Rectal smooth muscle tissue (tissue), 1 donor: ENCODE results near the gene PCDHGA6.
A peak's percentile ranks its signal among the peaks of the same experiment; 100 is the strongest.
"Not testable (repeated sequence)": the region's sequence is repeated elsewhere in the genome, so short reads cannot be mapped to it uniquely, and the experiment has no call there.

Source experiments
- H3K27ac ChIP-seq: one replicate; pipeline ENCODE4 v1.7.0; 2013; ENCODE audit warnings: low read depth, low read length, inconsistent platforms
- H3K27me3 ChIP-seq: one replicate; pipeline ENCODE4 v1.7.0; 2013; ENCODE audit warnings: low read length; ENCODE audit not compliant: control insufficient read depth, insufficient read depth
- H3K36me3 ChIP-seq: one replicate; pipeline ENCODE4 v1.7.0; 2013; ENCODE audit warnings: low read length; ENCODE audit not compliant: control insufficient read depth, insufficient read depth
- H3K4me1 ChIP-seq: one replicate; pipeline ENCODE4 v1.7.0; 2013; ENCODE audit warnings: low read length; ENCODE audit not compliant: control insufficient read depth, insufficient read depth
- H3K4me3 ChIP-seq: one replicate; pipeline ENCODE4 v1.7.0; 2013; ENCODE audit warnings: low read length
- H3K9ac ChIP-seq: one replicate; pipeline ENCODE4 v1.7.0; 2013; ENCODE audit warnings: low read length

Gene PCDHGA6

GRCh38 chr5:141373673-141374317, at the start of gene PCDHGA6:
TSS of gene PCDHGA6 (plus strand) at chr5:141373891. CDS start at chr5:141374084, 193 bp downstream.
- Histone ChIP-seq H3K9ac (no peak within 1 kb of the TSS), H3K36me3 (peaks cover 3% of the 10 kb centered on the region), H3K4me3 (peak within 1 kb of the TSS; percentile 45), H3K27ac (no peak within 1 kb of the TSS), H3K4me1 (no peaks in the 10 kb centered on the region), H3K27me3 (no peaks in the 10 kb centered on the region)

GRCh38 chr5:141326088-141326854, 47.4 kb upstream of the PCDHGA6 start:
- no peaks in the 10 kb centered on the region for H3K36me3 ChIP-seq
- H3K27me3 ChIP-seq, result no peaks in the 10 kb centered on the region
- peak overlapping the region; percentile 53 for H3K9ac ChIP-seq
- peak overlapping the region; percentile 73 for H3K4me3 ChIP-seq
- H3K27ac ChIP-seq, result peak overlapping the region; percentile 59
- H3K4me1 ChIP-seq, result no peaks in the 10 kb centered on the region

GRCh38 chr5:141328231-141328630, 45.5 kb upstream of the PCDHGA6 start:
- no peaks in the 10 kb centered on the region for H3K27me3 ChIP-seq
- no peak overlapping the region for H3K9ac ChIP-seq
- no peak overlapping the region for H3K4me3 ChIP-seq
- H3K27ac ChIP-seq, result no peak overlapping the region
- no peaks in the 10 kb centered on the region for H3K36me3 ChIP-seq
- H3K4me1 ChIP-seq, result no peaks in the 10 kb centered on the region

GRCh38 chr5:141330299-141331080, 43.2 kb upstream of the PCDHGA6 start, which contains the start of gene PCDHGA1:
TSS of gene PCDHGA1 (plus strand) at chr5:141330514.
- no peak within 1 kb of the TSS for H3K9ac ChIP-seq

GRCh38 chr5:141332571-141332970, 41.1 kb upstream of the PCDHGA6 start:
- H3K4me1 ChIP-seq, H3K27ac ChIP-seq, H3K4me3 ChIP-seq, H3K27me3 ChIP-seq, H3K36me3 ChIP-seq, H3K9ac ChIP-seq: not testable (repeated sequence)

More at GRCh38 chr5:141330299-141331080, 43.2 kb upstream of the PCDHGA6 start, which contains the start of gene PCDHGA1:
- H3K36me3 ChIP-seq, result no peaks in the 10 kb centered on the region
- no peaks in the 10 kb centered on the region for H3K27me3 ChIP-seq
- H3K4me3 ChIP-seq, result peak within 1 kb of the TSS; percentile 23
- no peak within 1 kb of the TSS for H3K27ac ChIP-seq
- H3K4me1 ChIP-seq, result no peaks in the 10 kb centered on the region

GRCh38 chr5:141338538-141339306, 35.0 kb upstream of the PCDHGA6 start, which contains the start of gene PCDHGA2:
TSS of gene PCDHGA2 (plus strand) at chr5:141338760.
- no peaks in the 10 kb centered on the region for H3K36me3 ChIP-seq
- H3K4me1 ChIP-seq, result no peaks in the 10 kb centered on the region
- peak within 1 kb of the TSS; percentile 49 for H3K4me3 ChIP-seq
- no peaks in the 10 kb centered on the region for H3K27me3 ChIP-seq
- no peak within 1 kb of the TSS for H3K9ac ChIP-seq
- no peak within 1 kb of the TSS for H3K27ac ChIP-seq

- H3K27me3 ChIP-seq, H3K4me3 ChIP-seq, H3K9ac ChIP-seq, H3K27ac ChIP-seq, H3K4me1 ChIP-seq, H3K36me3 ChIP-seq: not testable (repeated sequence)
These were observed 32.8 kb upstream of the PCDHGA6 start for GRCh38 chr5:141340781-141341354.

GRCh38 chr5:141342773-141343172, 30.9 kb upstream of the PCDHGA6 start:
- Histone ChIP-seq H3K9ac (no peak overlapping the region), H3K27ac (no peak overlapping the region), H3K4me1 (no peaks in the 10 kb centered on the region), H3K36me3 (no peaks in the 10 kb centered on the region), H3K27me3 (no peaks in the 10 kb centered on the region), H3K4me3 (no peak overlapping the region)

GRCh38 chr5:141343242-141343952, 30.3 kb upstream of the PCDHGA6 start, which contains the start of gene PCDHGA3:
TSS of gene PCDHGA3 (plus strand) at chr5:141343829. CDS start at chr5:141344034, 205 bp downstream.
- H3K4me1 ChIP-seq, result no peaks in the 10 kb centered on the region
- H3K4me3 ChIP-seq, result no peak within 1 kb of the TSS
- no peak within 1 kb of the TSS for H3K9ac ChIP-seq
- H3K27me3 ChIP-seq, result no peaks in the 10 kb centered on the region
- H3K27ac ChIP-seq, result no peak within 1 kb of the TSS
- H3K36me3 ChIP-seq, result no peaks in the 10 kb centered on the region

- Histone ChIP-seq H3K36me3 (no peaks in the 10 kb centered on the region), H3K4me3 (no peak overlapping the region), H3K27ac (no peak overlapping the region), H3K9ac (no peak overlapping the region), H3K4me1 (no peaks in the 10 kb centered on the region), H3K27me3 (no peaks in the 10 kb centered on the region)
These were observed 29.7 kb upstream of the PCDHGA6 start for GRCh38 chr5:141343953-141344463.

GRCh38 chr5:141345327-141345726, 28.4 kb upstream of the PCDHGA6 start:
- no peak overlapping the region for H3K9ac ChIP-seq
- H3K27me3 ChIP-seq, result no peaks in the 10 kb centered on the region
- no peak overlapping the region for H3K4me3 ChIP-seq
- no peaks in the 10 kb centered on the region for H3K36me3 ChIP-seq
- no peak overlapping the region for H3K27ac ChIP-seq
- no peaks in the 10 kb centered on the region for H3K4me1 ChIP-seq
